Measurements from ENCODE around the gene RHOBTB3. TPM values are rescaled to one million over a fixed set of nuclear protein-coding genes. Genes with fewer than 3 reads are reported as not detected.
A peak's percentile ranks its signal among the peaks of the same experiment; 100 is the strongest.
"Not testable (repeated sequence)": the region's sequence is repeated elsewhere in the genome, so short reads cannot be mapped to it uniquely, and the experiment has no call there.

The RHOBTB3 gene
- total and polyA plus RNA-seq, 4 donors: 10.5 to 59.8 (median 39.8) TPM

DNA sequence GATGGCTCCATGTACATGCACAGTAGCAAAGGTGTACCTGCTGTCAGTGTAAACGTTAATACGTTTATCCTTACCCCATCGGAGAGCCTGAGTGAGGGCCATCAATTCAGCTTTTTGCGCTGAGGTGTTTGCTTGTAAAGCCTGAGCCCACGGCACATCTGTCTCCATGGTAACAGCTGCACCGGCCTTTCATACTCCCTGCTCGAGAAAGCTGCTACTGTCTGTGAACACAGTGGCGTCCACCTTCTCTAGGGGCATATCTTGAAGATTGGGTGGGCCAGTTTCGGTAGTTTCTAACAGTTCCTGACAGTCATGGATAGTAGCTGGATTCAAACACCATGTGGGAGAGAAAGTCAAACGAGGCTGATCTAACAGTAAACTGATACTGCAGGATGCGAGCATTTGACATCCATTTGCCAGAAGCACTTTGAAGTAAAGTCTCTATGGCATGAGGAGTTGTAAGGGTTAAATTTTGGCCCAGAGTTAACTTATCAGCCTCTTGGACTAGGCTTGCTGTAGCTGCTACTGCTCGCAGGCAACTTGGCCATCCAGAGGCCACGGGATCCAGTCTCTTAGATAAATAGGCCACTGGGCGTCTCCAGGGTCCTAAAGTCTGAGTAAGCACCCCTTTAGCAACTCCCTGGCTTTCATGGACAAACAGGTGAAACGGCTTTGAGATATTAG, 21.0 kb upstream of the RHOBTB3 start:
- Histone ChIP-seq H3K27me3 (ENCODE audit: control insufficient read depth in 4 of 4, insufficient read depth in 4 of 4, low read length in 3 of 4) (no peaks in the 10 kb centered on the region), H3K36me3 (ENCODE audit: control insufficient read depth in 4 of 4, insufficient read depth in 3 of 4, low read depth in 1 of 4, low read length in 3 of 4) (no peaks in the 10 kb centered on the region), H3K27ac (ENCODE audit: low read depth in 1 of 2, low read length in 2 of 2) (no peak overlapping the region), H3K9me3 (ENCODE audit: control insufficient read depth in 4 of 4, low read length in 3 of 4) (no peaks in the 10 kb centered on the region), H3K4me3 (ENCODE audit: low read depth in 1 of 3, low read length in 3 of 3) (no peak overlapping the region), H3K4me1 (ENCODE audit: control insufficient read depth in 4 of 4, insufficient read depth in 4 of 4, low read length in 3 of 4) (peaks cover 0 to 5% (median 2%) of the 10 kb centered on the region in 4 donors), H3K9ac (ENCODE audit: low read depth in 1 of 2, low read length in 2 of 2) (no peak overlapping the region)
- 70% methylated on average over 15 of the region's 15 CpGs for WGBS
- TF ChIP-seq, protein P1, sequence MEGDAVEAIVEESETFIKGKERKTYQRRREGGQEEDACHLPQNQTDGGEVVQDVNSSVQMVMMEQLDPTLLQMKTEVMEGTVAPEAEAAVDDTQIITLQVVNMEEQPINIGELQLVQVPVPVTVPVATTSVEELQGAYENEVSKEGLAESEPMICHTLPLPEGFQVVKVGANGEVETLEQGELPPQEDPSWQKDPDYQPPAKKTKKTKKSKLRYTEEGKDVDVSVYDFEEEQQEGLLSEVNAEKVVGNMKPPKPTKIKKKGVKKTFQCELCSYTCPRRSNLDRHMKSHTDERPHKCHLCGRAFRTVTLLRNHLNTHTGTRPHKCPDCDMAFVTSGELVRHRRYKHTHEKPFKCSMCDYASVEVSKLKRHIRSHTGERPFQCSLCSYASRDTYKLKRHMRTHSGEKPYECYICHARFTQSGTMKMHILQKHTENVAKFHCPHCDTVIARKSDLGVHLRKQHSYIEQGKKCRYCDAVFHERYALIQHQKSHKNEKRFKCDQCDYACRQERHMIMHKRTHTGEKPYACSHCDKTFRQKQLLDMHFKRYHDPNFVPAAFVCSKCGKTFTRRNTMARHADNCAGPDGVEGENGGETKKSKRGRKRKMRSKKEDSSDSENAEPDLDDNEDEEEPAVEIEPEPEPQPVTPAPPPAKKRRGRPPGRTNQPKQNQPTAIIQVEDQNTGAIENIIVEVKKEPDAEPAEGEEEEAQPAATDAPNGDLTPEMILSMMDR (IDR thresholded peaks at IDR 0.05; ENCODE audit: low read depth, low read length, missing input control): no peak
- TF ChIP-seq HNF4G (IDR thresholded peaks at IDR 0.05) (no peak), YY1 (IDR thresholded peaks at IDR 0.05) (no peak), TAF1 (conservative IDR thresholded peaks at IDR 0.05) (no peak), FOXA2 (IDR thresholded peaks at IDR 0.05) (no peak), JUND (IDR thresholded peaks at IDR 0.05) (no peak), RAD21 (IDR thresholded peaks at IDR 0.05) (no peak), RXRA (IDR thresholded peaks at IDR 0.05) (peak in 1 of 2 donors; percentile 14), HNF4A (conservative IDR thresholded peaks at IDR 0.05) (peak; percentile 13 to 50), EGR1 (IDR thresholded peaks at IDR 0.05; ENCODE audit: low read depth in 2 of 2) (no peak), NR2F2 (IDR thresholded peaks at IDR 0.05) (no peak), FOXA1 (IDR thresholded peaks at IDR 0.05) (no peak), GABPA (IDR thresholded peaks at IDR 0.05 in 1 of 2, conservative IDR thresholded peaks at IDR 0.05 in 1 of 2) (no peak)
- TF ChIP-seq, protein P2, sequence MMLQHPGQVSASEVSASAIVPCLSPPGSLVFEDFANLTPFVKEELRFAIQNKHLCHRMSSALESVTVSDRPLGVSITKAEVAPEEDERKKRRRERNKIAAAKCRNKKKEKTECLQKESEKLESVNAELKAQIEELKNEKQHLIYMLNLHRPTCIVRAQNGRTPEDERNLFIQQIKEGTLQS (IDR thresholded peaks at IDR 0.05): no peak
- TF ChIP-seq, protein P3, sequence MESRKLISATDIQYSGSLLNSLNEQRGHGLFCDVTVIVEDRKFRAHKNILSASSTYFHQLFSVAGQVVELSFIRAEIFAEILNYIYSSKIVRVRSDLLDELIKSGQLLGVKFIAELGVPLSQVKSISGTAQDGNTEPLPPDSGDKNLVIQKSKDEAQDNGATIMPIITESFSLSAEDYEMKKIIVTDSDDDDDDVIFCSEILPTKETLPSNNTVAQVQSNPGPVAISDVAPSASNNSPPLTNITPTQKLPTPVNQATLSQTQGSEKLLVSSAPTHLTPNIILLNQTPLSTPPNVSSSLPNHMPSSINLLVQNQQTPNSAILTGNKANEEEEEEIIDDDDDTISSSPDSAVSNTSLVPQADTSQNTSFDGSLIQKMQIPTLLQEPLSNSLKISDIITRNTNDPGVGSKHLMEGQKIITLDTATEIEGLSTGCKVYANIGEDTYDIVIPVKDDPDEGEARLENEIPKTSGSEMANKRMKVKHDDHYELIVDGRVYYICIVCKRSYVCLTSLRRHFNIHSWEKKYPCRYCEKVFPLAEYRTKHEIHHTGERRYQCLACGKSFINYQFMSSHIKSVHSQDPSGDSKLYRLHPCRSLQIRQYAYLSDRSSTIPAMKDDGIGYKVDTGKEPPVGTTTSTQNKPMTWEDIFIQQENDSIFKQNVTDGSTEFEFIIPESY (IDR thresholded peaks at IDR 0.05): no peak
- TF ChIP-seq, protein P4, sequence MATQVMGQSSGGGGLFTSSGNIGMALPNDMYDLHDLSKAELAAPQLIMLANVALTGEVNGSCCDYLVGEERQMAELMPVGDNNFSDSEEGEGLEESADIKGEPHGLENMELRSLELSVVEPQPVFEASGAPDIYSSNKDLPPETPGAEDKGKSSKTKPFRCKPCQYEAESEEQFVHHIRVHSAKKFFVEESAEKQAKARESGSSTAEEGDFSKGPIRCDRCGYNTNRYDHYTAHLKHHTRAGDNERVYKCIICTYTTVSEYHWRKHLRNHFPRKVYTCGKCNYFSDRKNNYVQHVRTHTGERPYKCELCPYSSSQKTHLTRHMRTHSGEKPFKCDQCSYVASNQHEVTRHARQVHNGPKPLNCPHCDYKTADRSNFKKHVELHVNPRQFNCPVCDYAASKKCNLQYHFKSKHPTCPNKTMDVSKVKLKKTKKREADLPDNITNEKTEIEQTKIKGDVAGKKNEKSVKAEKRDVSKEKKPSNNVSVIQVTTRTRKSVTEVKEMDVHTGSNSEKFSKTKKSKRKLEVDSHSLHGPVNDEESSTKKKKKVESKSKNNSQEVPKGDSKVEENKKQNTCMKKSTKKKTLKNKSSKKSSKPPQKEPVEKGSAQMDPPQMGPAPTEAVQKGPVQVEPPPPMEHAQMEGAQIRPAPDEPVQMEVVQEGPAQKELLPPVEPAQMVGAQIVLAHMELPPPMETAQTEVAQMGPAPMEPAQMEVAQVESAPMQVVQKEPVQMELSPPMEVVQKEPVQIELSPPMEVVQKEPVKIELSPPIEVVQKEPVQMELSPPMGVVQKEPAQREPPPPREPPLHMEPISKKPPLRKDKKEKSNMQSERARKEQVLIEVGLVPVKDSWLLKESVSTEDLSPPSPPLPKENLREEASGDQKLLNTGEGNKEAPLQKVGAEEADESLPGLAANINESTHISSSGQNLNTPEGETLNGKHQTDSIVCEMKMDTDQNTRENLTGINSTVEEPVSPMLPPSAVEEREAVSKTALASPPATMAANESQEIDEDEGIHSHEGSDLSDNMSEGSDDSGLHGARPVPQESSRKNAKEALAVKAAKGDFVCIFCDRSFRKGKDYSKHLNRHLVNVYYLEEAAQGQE (IDR thresholded peaks at IDR 0.05): no peak
- TF ChIP-seq, protein P5, sequence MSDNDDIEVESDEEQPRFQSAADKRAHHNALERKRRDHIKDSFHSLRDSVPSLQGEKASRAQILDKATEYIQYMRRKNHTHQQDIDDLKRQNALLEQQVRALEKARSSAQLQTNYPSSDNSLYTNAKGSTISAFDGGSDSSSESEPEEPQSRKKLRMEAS (IDR thresholded peaks at IDR 0.05): no peak
- peak; percentile 51 for DNase-seq (ENCODE audit: low spot score)

DNA sequence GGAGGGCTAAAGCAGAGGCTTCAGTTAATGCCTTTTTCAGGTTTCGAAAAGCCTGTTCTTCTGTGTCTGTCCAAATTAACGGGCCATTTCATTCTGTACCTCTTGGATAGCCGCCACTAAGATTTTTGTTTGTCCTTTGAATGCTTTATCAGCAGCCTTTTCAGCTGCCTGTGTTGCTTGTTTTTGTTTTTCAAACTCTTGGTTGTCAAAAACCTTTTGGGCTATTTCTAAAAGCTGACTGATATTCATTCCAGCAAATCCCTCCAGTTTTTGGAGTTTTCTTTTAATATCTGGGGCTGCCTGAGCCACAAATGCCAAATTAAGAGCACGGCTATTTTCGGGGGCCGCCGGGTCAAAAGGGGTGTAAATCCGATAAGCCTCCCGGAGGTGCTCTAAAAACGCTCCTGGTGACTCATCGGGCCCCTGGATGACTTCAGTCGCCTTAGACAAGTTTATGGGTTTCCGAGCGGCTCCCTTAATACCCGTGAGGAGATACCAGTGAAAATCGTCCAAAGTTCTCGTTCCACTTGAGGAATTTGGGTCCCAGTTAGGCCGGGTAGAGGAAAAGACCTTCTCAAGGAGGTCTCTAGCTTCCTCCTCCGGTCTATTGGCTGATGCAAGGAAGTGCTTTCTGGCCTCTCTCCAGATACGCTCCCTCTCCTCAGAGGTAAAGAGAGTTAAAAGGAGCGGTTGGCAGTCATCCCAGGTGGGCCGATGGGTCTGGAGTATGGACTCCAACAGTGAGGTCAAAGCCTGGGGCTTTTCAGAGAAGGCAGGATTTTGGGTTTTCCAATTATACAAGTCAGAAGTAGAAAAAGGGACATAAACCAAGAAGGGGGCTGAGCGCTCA, 20.3 kb upstream of the RHOBTB3 start:
- H3K9me3 ChIP-seq (ENCODE audit: control insufficient read depth in 4 of 4, low read length in 3 of 4): not testable (repeated sequence)
- 68% methylated on average over 23 of the region's 23 CpGs for WGBS

More for the DNA sequence above, 20.3 kb upstream of the RHOBTB3 start:
- H3K9ac ChIP-seq (ENCODE audit: low read depth in 1 of 2, low read length in 2 of 2); DNase-seq (ENCODE audit: low spot score); H3K36me3 ChIP-seq (ENCODE audit: control insufficient read depth in 4 of 4, insufficient read depth in 3 of 4, low read depth in 1 of 4, low read length in 3 of 4); H3K4me3 ChIP-seq (ENCODE audit: low read depth in 1 of 3, low read length in 3 of 3); H3K4me1 ChIP-seq (ENCODE audit: control insufficient read depth in 4 of 4, insufficient read depth in 4 of 4, low read length in 3 of 4); H3K27ac ChIP-seq (ENCODE audit: low read depth in 1 of 2, low read length in 2 of 2); H3K27me3 ChIP-seq (ENCODE audit: control insufficient read depth in 4 of 4, insufficient read depth in 4 of 4, low read length in 3 of 4): not testable (repeated sequence)
